Smooth muscle cell (in vitro differentiated cells): ENCODE measurements around the gene NHEJ1. TPM values are rescaled to one million over a fixed set of nuclear protein-coding genes. Genes with fewer than 3 reads are reported as not detected.
A peak's percentile ranks its signal among the peaks of the same experiment; 100 is the strongest.

ENCODE experiments used
- DNase-seq: peaks from one replicate; lab custom pipeline; 2025; ENCODE audit not compliant: unreplicated experiment; lab: John Stamatoyannopoulos, UW
- H2AFZ ChIP-seq: fragments of 200-600 bp; sonication (generic); 2 replicates; pipeline ENCODE4 v1.6.0; 2016; ENCODE audit warnings: antibody characterized with exemption, low read depth, mild to moderate bottlenecking
- H3F3A ChIP-seq: fragments of 200-600 bp; sonication (generic); 2 replicates; pipeline ENCODE4 v1.6.0; 2017; ENCODE audit warnings: antibody characterized with exemption, low read depth
- H3K27ac ChIP-seq: fragments of 200-600 bp; sonication (generic); 2 replicates; pipeline ENCODE4 v1.5.1; 2016; ENCODE audit warnings: low read depth, mild to moderate bottlenecking
- H3K27me3 ChIP-seq: fragments of 200-600 bp; sonication (generic); 2 replicates; pipeline ENCODE4 v1.6.1; 2016; ENCODE audit warnings: low read depth, mild to moderate bottlenecking
- H3K36me3 ChIP-seq: fragments of 200-600 bp; sonication (generic); 2 replicates; pipeline ENCODE4 v1.5.1; 2016; ENCODE audit warnings: low read depth
- H3K4me1 ChIP-seq: fragments of 200-600 bp; sonication (generic); 2 replicates; pipeline ENCODE4 v1.5.1; 2016; ENCODE audit warnings: low read depth
- H3K4me2 ChIP-seq: fragments of 200-600 bp; sonication (generic); 2 replicates; pipeline ENCODE4 v1.6.0; 2016; ENCODE audit warnings: mild to moderate bottlenecking
- H3K4me3 ChIP-seq: fragments of 200-600 bp; sonication (generic); 2 replicates; pipeline ENCODE4 v1.5.1; 2016; ENCODE audit warnings: mild to moderate bottlenecking
- H3K79me2 ChIP-seq: fragments of 200-600 bp; sonication (generic); 2 replicates; pipeline ENCODE4 v1.6.0; 2016; ENCODE audit warnings: low read depth, mild to moderate bottlenecking
- H3K9ac ChIP-seq: fragments of 200-600 bp; sonication (generic); 2 replicates; pipeline ENCODE4 v1.6.0; 2016; ENCODE audit warnings: low read depth
- H3K9me3 ChIP-seq: fragments of 200-600 bp; sonication (generic); replicated peaks from 2 replicates; pipeline ENCODE4 v1.5.1; 2016; ENCODE audit warnings: low read depth
- H4K20me1 ChIP-seq: fragments of 200-600 bp; sonication (generic); 2 replicates; pipeline ENCODE4 v1.6.0; 2016; ENCODE audit warnings: low read depth
- CTCF ChIP-seq: fragments of 200-600 bp; sonication (generic); IDR thresholded peaks from 2 replicates; pipeline ENCODE4 v1.5.1; 2017; ENCODE audit warnings: borderline replicate concordance, mild to moderate bottlenecking, antibody characterized with exemption; ENCODE audit not compliant: insufficient read depth, poor library complexity, severe bottlenecking
- WGBS: methylation state at CpG from one replicate; pipeline ENCODE4 v1.1.7; 2016; ENCODE audit warnings: low lambda C conversion rate; 5-methylcytosine and 5-hydroxymethylcytosine counted together
- polyA plus RNA-seq: library from polyadenylated mRNA; unstranded; fragments of >200 nt; fragmentation: Nextera tagmentation; extraction: Ambion mirVana; gene quantifications from 2 replicates; pipeline ENCODE4 v1.2.1, GENCODE V29; 2016
- total RNA-seq: library from RNA; depleted of rRNA; stranded (reverse); fragments of >200 nt; gene quantifications from 2 replicates; pipeline ENCODE4 v1.2.3, GENCODE V29; 2014

NHEJ1 gene
- total and polyA plus RNA-seq, 2 experiments from 2014 or later = 6.0 to 8.5 TPM

- no peaks in the 10 kb centered on the region for H3K27me3 ChIP-seq
- peak overlapping the region; percentile 72 for H3K4me2 ChIP-seq
- peaks cover 21% of the 10 kb centered on the region for H3K4me1 ChIP-seq
- 21% methylated on average over 10 of the region's 10 CpGs for WGBS
- no peaks in the 10 kb centered on the region for H3K36me3 ChIP-seq
- H3K27ac ChIP-seq = peak overlapping the region; percentile 86
- no peak for TF ChIP-seq CTCF
- H2AFZ ChIP-seq = no peak overlapping the region
- H3K79me2 ChIP-seq = no peaks in the 10 kb centered on the region
- H3K9me3 ChIP-seq = no peaks in the 10 kb centered on the region
- peak overlapping the region; percentile 12 for H3K4me3 ChIP-seq
- H3F3A ChIP-seq = peaks cover 11% of the 10 kb centered on the region
- DNase-seq = peak; percentile 23
- peaks cover 5% of the 10 kb centered on the region for H4K20me1 ChIP-seq
- H3K9ac ChIP-seq = peak overlapping the region; percentile 41
Observed at GRCh38 chr2:219125225-219125885, 35.3 kb downstream of the NHEJ1 start.

- Histone ChIP-seq H3F3A (peaks cover 11% of the 10 kb centered on the region), H3K4me1 (peaks cover 21% of the 10 kb centered on the region), H3K36me3 (no peaks in the 10 kb centered on the region), H3K27ac (peak overlapping the region; percentile 86), H3K4me2 (peak overlapping the region; percentile 72), H2AFZ (no peak overlapping the region), H3K9me3 (no peaks in the 10 kb centered on the region), H3K79me2 (no peaks in the 10 kb centered on the region), H4K20me1 (peaks cover 5% of the 10 kb centered on the region), H3K27me3 (no peaks in the 10 kb centered on the region), H3K4me3 (peak overlapping the region; percentile 29), H3K9ac (no peak overlapping the region)
- DNase-seq = no peak
- WGBS = 32% methylated on average over 4 of the region's 4 CpGs
- TF ChIP-seq CTCF = no peak
Observed at GRCh38 chr2:219124381-219125110, 36.1 kb downstream of the NHEJ1 start.

GRCh38 chr2:219123356-219124135, 37.1 kb downstream of the NHEJ1 start:
- Histone ChIP-seq H3K79me2 (no peaks in the 10 kb centered on the region), H4K20me1 (peaks cover 5% of the 10 kb centered on the region), H3K9ac (no peak overlapping the region), H3K4me1 (peaks cover 21% of the 10 kb centered on the region), H2AFZ (no peak overlapping the region), H3K9me3 (no peaks in the 10 kb centered on the region), H3K4me2 (peak overlapping the region; percentile 72), H3K27ac (peak overlapping the region; percentile 86), H3K36me3 (no peaks in the 10 kb centered on the region), H3F3A (peaks cover 13% of the 10 kb centered on the region), H3K27me3 (no peaks in the 10 kb centered on the region), H3K4me3 (peak overlapping the region; percentile 29)
- 89% methylated on average over 8 of the region's 8 CpGs for WGBS
- TF ChIP-seq CTCF = no peak
- no peak for DNase-seq
